H9 (cell line): ENCODE data around the gene LYZL4. TPM values are rescaled to one million over a fixed set of nuclear protein-coding genes. Genes with fewer than 3 reads are reported as not detected.

Source experiments
- DNase-seq: peaks from one replicate; pipeline ENCODE4 v3.0.0-alpha.2; 2017
- H2AFZ ChIP-seq: one replicate; pipeline ENCODE4 v1.6.1; 2013; ENCODE audit warnings: mild to moderate bottlenecking, low read length, control low read depth, moderate library complexity
- H2AK5ac ChIP-seq: 2 replicates; pipeline ENCODE4 v1.6.1; 2013; ENCODE audit warnings: low read length, control low read depth, mixed read lengths; ENCODE audit not compliant: insufficient read length
- H2BK120ac ChIP-seq: one replicate; pipeline ENCODE4 v1.6.1; 2013; ENCODE audit warnings: low read depth, mild to moderate bottlenecking, low read length, control low read depth, inconsistent platforms; ENCODE audit not compliant: poor library complexity, severe bottlenecking
- H2BK12ac ChIP-seq: 2 replicates; pipeline ENCODE4 v1.6.1; 2013; ENCODE audit warnings: low read length, control low read depth, mixed read lengths, low read depth; ENCODE audit not compliant: insufficient read length
- H2BK15ac ChIP-seq: 2 replicates; pipeline ENCODE4 v1.6.1; 2013; ENCODE audit warnings: low read depth, low read length, control low read depth
- H2BK20ac ChIP-seq: one replicate; pipeline ENCODE4 v1.6.1; 2013; ENCODE audit warnings: low read depth, mild to moderate bottlenecking, low read length, control low read depth, inconsistent platforms; ENCODE audit not compliant: poor library complexity, severe bottlenecking
- H2BK5ac ChIP-seq: 2 replicates; pipeline ENCODE4 v1.6.1; 2013; ENCODE audit warnings: low read length, control low read depth, mixed read lengths; ENCODE audit not compliant: insufficient read length
- H3K14ac ChIP-seq: 2 replicates; pipeline ENCODE4 v1.6.1; 2013; ENCODE audit warnings: low read length, control low read depth; ENCODE audit not compliant: insufficient read depth
- H3K18ac ChIP-seq: 2 replicates; pipeline ENCODE4 v1.6.1; 2013; ENCODE audit warnings: low read depth, mild to moderate bottlenecking, mixed read lengths, low read length, control low read depth; ENCODE audit not compliant: insufficient read length
- H3K23ac ChIP-seq: 2 replicates; pipeline ENCODE4 v1.6.1; 2013; ENCODE audit warnings: low read length, control low read depth, mixed read lengths, low read depth; ENCODE audit not compliant: insufficient read length
- H3K23me2 ChIP-seq: 2 replicates; pipeline ENCODE4 v1.6.1; 2013; ENCODE audit warnings: low read depth, mild to moderate bottlenecking, mixed read lengths, low read length, control low read depth; ENCODE audit not compliant: insufficient read length, poor library complexity, severe bottlenecking
- H3K27ac ChIP-seq: 2 replicates; pipeline ENCODE4 v1.5.1; 2013; ENCODE audit warnings: low read length, control low read depth, mixed read lengths, low read depth; ENCODE audit not compliant: insufficient read length
- H3K27me3 ChIP-seq: 2 replicates; pipeline ENCODE4 v1.6.1; 2013; ENCODE audit warnings: low read length, control low read depth, inconsistent platforms; ENCODE audit not compliant: insufficient read depth
- H3K4ac ChIP-seq: 2 replicates; pipeline ENCODE4 v1.6.1; 2013; ENCODE audit warnings: low read depth, mild to moderate bottlenecking, control low read depth, inconsistent platforms, low read length, moderate library complexity
- H3K4me1 ChIP-seq: 2 replicates; pipeline ENCODE4 v1.6.1; 2013; ENCODE audit warnings: low read length, control low read depth, inconsistent platforms; ENCODE audit not compliant: insufficient read depth
- H3K4me2 ChIP-seq: 2 replicates; pipeline ENCODE4 v1.6.1; 2013; ENCODE audit warnings: low read length, control low read depth, mixed read lengths; ENCODE audit not compliant: insufficient read length, insufficient read depth
- H3K56ac ChIP-seq: 2 replicates; pipeline ENCODE4 v1.6.1; 2013; ENCODE audit warnings: low read depth, mild to moderate bottlenecking, mixed read lengths, low read length, control low read depth; ENCODE audit not compliant: insufficient read length
- H3K79me1 ChIP-seq: 2 replicates; pipeline ENCODE4 v1.6.1; 2013; ENCODE audit warnings: low read depth, mild to moderate bottlenecking, moderate library complexity, low read length, control low read depth, inconsistent platforms; ENCODE audit not compliant: insufficient read depth, poor library complexity, severe bottlenecking
- H3K79me2 ChIP-seq: 2 replicates; pipeline ENCODE4 v1.6.1; 2013; ENCODE audit warnings: low read length, control low read depth, inconsistent platforms; ENCODE audit not compliant: insufficient read depth
- H3K9ac ChIP-seq: 2 replicates; pipeline ENCODE4 v1.6.1; 2013; ENCODE audit warnings: low read length, control low read depth, mixed read lengths; ENCODE audit not compliant: insufficient read length; ENCODE audit errors: extremely low read depth
- H3K9me3 ChIP-seq: one replicate; pipeline ENCODE4 v1.6.1; 2013; ENCODE audit warnings: low read depth, low read length, inconsistent platforms; ENCODE audit not compliant: control insufficient read depth
- H3T11ph ChIP-seq: one replicate; pipeline ENCODE4 v1.6.1; 2013; ENCODE audit warnings: mild to moderate bottlenecking, low read length, control low read depth, inconsistent platforms
- H4K20me1 ChIP-seq: one replicate; pipeline ENCODE4 v1.6.1; 2013; ENCODE audit not compliant: control insufficient read depth, insufficient read length, insufficient read depth
- H4K5ac ChIP-seq: 2 replicates; pipeline ENCODE4 v1.6.1; 2013; ENCODE audit warnings: low read depth, mild to moderate bottlenecking, mixed read lengths, low read length, control low read depth; ENCODE audit not compliant: insufficient read length
- H4K8ac ChIP-seq: replicated peaks from 2 replicates; pipeline ENCODE4 v1.6.1; 2013; ENCODE audit warnings: low read length, control low read depth, mixed read lengths, low read depth; ENCODE audit not compliant: insufficient read length
- H4K91ac ChIP-seq: 2 replicates; pipeline ENCODE4 v1.6.1; 2013; ENCODE audit warnings: low read depth, mild to moderate bottlenecking, moderate library complexity, mixed read lengths, low read length, control low read depth; ENCODE audit not compliant: insufficient read length
- H3K27ac Mint-ChIP-seq, 3 experiments: 2 replicates in 2 of 3; 3 replicates in 1 of 3; pipeline ENCODE4 v1.8.0; 2020 to 2021; ENCODE audit warnings: mixed read lengths in 3 of 3, mild to moderate bottlenecking in 1 of 3, moderate library complexity in 1 of 3
- H3K27me3 Mint-ChIP-seq: 2 replicates; pipeline ENCODE4 v1.8.0; 2021; ENCODE audit warnings: low read depth, mild to moderate bottlenecking, moderate library complexity, mixed read lengths
- H3K36me3 Mint-ChIP-seq, 3 experiments: 2 replicates in 2 of 3; 3 replicates in 1 of 3; pipeline ENCODE4 v1.8.0; 2020 to 2021; ENCODE audit warnings: low read depth in 3 of 3, mixed read lengths in 3 of 3; ENCODE audit not compliant: insufficient read depth in 1 of 3
- H3K4me1 Mint-ChIP-seq, 2 experiments: 2 replicates each; pipeline ENCODE4 v1.8.0; 2020; ENCODE audit warnings: mixed read lengths in 2 of 2
- H3K4me3 Mint-ChIP-seq, 2 experiments: 2 replicates in 1 of 2; 3 replicates in 1 of 2; pipeline ENCODE4 v1.8.0; 2020 to 2021; ENCODE audit warnings: mild to moderate bottlenecking in 2 of 2, mixed read lengths in 2 of 2, moderate library complexity in 1 of 2
- H3K9me3 Mint-ChIP-seq, 2 experiments: 2 replicates in 1 of 2; 3 replicates in 1 of 2; pipeline ENCODE4 v1.8.0; 2020; ENCODE audit warnings: mild to moderate bottlenecking in 2 of 2, mixed read lengths in 2 of 2, moderate library complexity in 1 of 2
- WGBS: extraction: QIAGEN DNeasy Blood & Tissue Kit; methylation state at CpG from one replicate; pipeline ENCODE4 v1.1.7; 2013; ENCODE audit warnings: missing lambda C conversion rate, low lambda C conversion rate, mixed read lengths; ENCODE audit not compliant: insufficient read length; ENCODE audit errors: extremely low coverage; 5-methylcytosine and 5-hydroxymethylcytosine counted together
- total RNA-seq: library from RNA; stranded (reverse); gene quantifications from 2 replicates; pipeline ENCODE4 v1.2.1, GENCODE V29; 2021
- TF ChIP-seq, protein P1 (sequence below): fragments of 200-600 bp; sonication (generic); conservative IDR thresholded peaks from 3 replicates; pipeline ENCODE4 v1.8.0; 2021; ENCODE audit warnings: antibody characterized with exemption, mild to moderate bottlenecking

LYZL4 gene
- total RNA-seq, 1 experiment from 2014 or later: not detected

DNA sequence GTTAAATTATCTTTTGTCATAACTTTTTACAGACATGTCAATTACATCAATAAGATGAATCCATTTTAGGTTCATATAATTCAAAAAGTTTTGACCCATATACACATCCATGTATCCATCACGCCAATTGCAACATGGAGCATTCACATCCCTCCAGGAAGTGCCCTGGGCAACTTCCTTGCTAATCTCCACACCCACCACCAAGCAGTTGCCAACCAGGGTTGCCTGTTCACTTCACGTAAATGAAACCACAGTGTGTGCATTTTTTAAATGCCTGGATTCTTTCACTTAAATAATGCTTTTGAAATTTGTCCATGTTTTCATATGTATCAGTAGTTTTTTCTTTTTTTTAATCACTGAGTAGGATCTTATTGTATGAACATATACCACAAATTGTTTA is 40.7 kb upstream of the LYZL4 start:
- H3K36me3 Mint-ChIP-seq: no peaks in the 10 kb centered on the region
- H2BK15ac ChIP-seq: no peak overlapping the region
- DNase-seq: no peak

More for the DNA sequence above, 40.7 kb upstream of the LYZL4 start:
- Histone ChIP-seq H4K91ac (no peak overlapping the region), H3K4me1 (peaks cover 10% of the 10 kb centered on the region), H4K5ac (no peak overlapping the region), H3K4ac (no peak overlapping the region), H2BK120ac (no peak overlapping the region), H3K9ac (no peak overlapping the region), H3K27ac (no peak overlapping the region), H4K8ac (no peak overlapping the region), H3K14ac (no peak overlapping the region), H4K20me1 (no peaks in the 10 kb centered on the region), H3K56ac (no peak overlapping the region), H2BK12ac (no peak overlapping the region), H2AFZ (no peak overlapping the region), H3K23me2 (no peaks in the 10 kb centered on the region), H3K23ac (no peak overlapping the region), H2BK5ac (no peak overlapping the region), H3K79me1 (no peaks in the 10 kb centered on the region), H3K9me3 (no peaks in the 10 kb centered on the region), H3K79me2 (no peaks in the 10 kb centered on the region), H2BK20ac (no peak overlapping the region), H2AK5ac (no peak overlapping the region), H3K18ac (no peak overlapping the region), H3K27me3 (no peaks in the 10 kb centered on the region), H3K4me2 (no peak overlapping the region), H3T11ph (no peak overlapping the region)
- no CpG with 5 or more reads among the region's 2 CpGs for WGBS
- H3K9me3 Mint-ChIP-seq: no peaks in the 10 kb centered on the region; a peak in 1 of 5 replicates
- no peak overlapping the region for H3K4me3 Mint-ChIP-seq
- peaks cover 6% of the 10 kb centered on the region for H3K27me3 Mint-ChIP-seq
- no peak overlapping the region for H3K27ac Mint-ChIP-seq
- H3K4me1 Mint-ChIP-seq: peaks cover 29 to 30% of the 10 kb centered on the region in 2 experiments
- TF ChIP-seq, protein P1, sequence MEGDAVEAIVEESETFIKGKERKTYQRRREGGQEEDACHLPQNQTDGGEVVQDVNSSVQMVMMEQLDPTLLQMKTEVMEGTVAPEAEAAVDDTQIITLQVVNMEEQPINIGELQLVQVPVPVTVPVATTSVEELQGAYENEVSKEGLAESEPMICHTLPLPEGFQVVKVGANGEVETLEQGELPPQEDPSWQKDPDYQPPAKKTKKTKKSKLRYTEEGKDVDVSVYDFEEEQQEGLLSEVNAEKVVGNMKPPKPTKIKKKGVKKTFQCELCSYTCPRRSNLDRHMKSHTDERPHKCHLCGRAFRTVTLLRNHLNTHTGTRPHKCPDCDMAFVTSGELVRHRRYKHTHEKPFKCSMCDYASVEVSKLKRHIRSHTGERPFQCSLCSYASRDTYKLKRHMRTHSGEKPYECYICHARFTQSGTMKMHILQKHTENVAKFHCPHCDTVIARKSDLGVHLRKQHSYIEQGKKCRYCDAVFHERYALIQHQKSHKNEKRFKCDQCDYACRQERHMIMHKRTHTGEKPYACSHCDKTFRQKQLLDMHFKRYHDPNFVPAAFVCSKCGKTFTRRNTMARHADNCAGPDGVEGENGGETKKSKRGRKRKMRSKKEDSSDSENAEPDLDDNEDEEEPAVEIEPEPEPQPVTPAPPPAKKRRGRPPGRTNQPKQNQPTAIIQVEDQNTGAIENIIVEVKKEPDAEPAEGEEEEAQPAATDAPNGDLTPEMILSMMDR: no peak
